ENCODE results near the gene CRABP1.

DNA sequence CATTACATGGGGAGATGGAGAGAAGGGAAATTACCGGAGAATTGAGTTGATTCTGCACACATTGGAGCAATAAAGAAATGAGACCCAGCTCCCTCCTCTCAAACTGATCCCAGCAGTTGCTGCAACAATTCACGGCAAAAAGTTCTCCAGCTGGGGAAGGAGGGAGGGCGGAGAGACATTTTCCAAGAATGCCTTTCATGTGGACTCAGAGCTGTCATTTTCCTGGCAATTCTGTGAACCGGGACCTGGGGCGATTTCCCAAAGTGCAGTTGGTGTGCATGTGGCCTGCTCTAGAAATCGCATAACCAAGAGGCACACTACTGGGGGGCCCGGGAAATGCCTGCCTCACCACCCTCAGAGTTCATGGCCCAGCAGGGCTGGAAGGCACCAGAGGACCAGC lies 49.2 kb downstream of the CRABP1 start:
- TF ChIP-seq, protein P1, sequence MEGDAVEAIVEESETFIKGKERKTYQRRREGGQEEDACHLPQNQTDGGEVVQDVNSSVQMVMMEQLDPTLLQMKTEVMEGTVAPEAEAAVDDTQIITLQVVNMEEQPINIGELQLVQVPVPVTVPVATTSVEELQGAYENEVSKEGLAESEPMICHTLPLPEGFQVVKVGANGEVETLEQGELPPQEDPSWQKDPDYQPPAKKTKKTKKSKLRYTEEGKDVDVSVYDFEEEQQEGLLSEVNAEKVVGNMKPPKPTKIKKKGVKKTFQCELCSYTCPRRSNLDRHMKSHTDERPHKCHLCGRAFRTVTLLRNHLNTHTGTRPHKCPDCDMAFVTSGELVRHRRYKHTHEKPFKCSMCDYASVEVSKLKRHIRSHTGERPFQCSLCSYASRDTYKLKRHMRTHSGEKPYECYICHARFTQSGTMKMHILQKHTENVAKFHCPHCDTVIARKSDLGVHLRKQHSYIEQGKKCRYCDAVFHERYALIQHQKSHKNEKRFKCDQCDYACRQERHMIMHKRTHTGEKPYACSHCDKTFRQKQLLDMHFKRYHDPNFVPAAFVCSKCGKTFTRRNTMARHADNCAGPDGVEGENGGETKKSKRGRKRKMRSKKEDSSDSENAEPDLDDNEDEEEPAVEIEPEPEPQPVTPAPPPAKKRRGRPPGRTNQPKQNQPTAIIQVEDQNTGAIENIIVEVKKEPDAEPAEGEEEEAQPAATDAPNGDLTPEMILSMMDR (IDR thresholded peaks at IDR 0.05; ENCODE audit: low read length): no peak
- no peak for TF ChIP-seq EZH2 (optimal IDR thresholded peaks at IDR 0.05; ENCODE audit: low read depth, low read length)
